Spleen (tissue), 11 donors: ENCODE data around the gene FMC1. TPM values are rescaled to one million over a fixed set of nuclear protein-coding genes. Genes with fewer than 3 reads are reported as not detected.

Source experiments
- DNase-seq: peaks from one replicate; pipeline ENCODE4 v3.0.0-alpha.2; 2020
- H3K27ac ChIP-seq, 8 donors: fragments of 200-600 bp; sonication (generic) in 7 of 8; 1 replicate in 4 of 8; 2 replicates in 4 of 8; pipeline versions ENCODE4 v1.5.0 to v1.8.0; 2016 to 2021; ENCODE audit warnings: inconsistent platforms in 4 of 8, mild to moderate bottlenecking in 4 of 8, moderate library complexity in 1 of 8
- H3K27me3 ChIP-seq, 7 donors: fragments of 200-600 bp; sonication (generic) in 6 of 7; replicated peaks in 1 of 7; 1 replicate in 4 of 7; 2 replicates in 3 of 7; pipeline versions ENCODE4 v1.5.0 to v1.8.0; 2016 to 2021; ENCODE audit warnings: inconsistent platforms in 3 of 7, mild to moderate bottlenecking in 1 of 7
- H3K36me3 ChIP-seq, 6 donors: fragments of 200-600 bp; sonication (generic) in 5 of 6; 1 replicate in 4 of 6; 2 replicates in 2 of 6; pipeline versions ENCODE4 v1.5.0 to v1.8.0; 2016 to 2021; ENCODE audit warnings: inconsistent platforms in 2 of 6
- H3K4me1 ChIP-seq, 6 donors: fragments of 200-600 bp; sonication (generic) in 5 of 6; 1 replicate in 3 of 6; 2 replicates in 3 of 6; pipeline versions ENCODE4 v1.5.0 to v1.8.0; 2016 to 2021; ENCODE audit warnings: inconsistent platforms in 3 of 6
- H3K4me3 ChIP-seq, 8 donors: fragments of 200-600 bp; sonication (generic) in 7 of 8; 1 replicate in 4 of 8; 2 replicates in 4 of 8; pipeline versions ENCODE4 v1.5.0 to v1.8.0; 2016 to 2021; ENCODE audit warnings: inconsistent platforms in 4 of 8, mild to moderate bottlenecking in 4 of 8, moderate library complexity in 2 of 8
- H3K9me3 ChIP-seq, 8 donors: fragments of 200-600 bp; sonication (generic) in 7 of 8; 1 replicate in 4 of 8; 2 replicates in 4 of 8; pipeline versions ENCODE4 v1.5.0 to v1.8.0; 2016 to 2021; ENCODE audit warnings: inconsistent platforms in 4 of 8
- CTCF ChIP-seq, 11 experiments: fragments of 200-600 bp in 7 of 11; fragments of 450-650 bp in 4 of 11; sonication (generic) in 4 of 11; IDR thresholded peaks in 8 of 11; conservative IDR thresholded peaks in 3 of 11; 1 replicate in 7 of 11; 2 replicates in 4 of 11; pipeline versions ENCODE4 v1.4.0 to v1.8.0; 2016 to 2021; ENCODE audit warnings: antibody characterized with exemption in 11 of 11, inconsistent platforms in 4 of 11, mild to moderate bottlenecking in 1 of 11
- POLR2A ChIP-seq, 3 donors: fragments of 450-650 bp; IDR thresholded peaks; one replicate each; pipeline ENCODE4 v1.5.1; 2017; ENCODE audit warnings: antibody characterized with exemption in 3 of 3, mild to moderate bottlenecking in 1 of 3
- POLR2AphosphoS5 ChIP-seq, 3 donors: sonication (generic); formaldehyde crosslinking; IDR thresholded peaks; one replicate each; pipeline ENCODE4 v1.5.1; 2017; ENCODE audit warnings: antibody characterized with exemption in 3 of 3
- WGBS, 5 donors: extraction: QIAGEN DNeasy Blood & Tissue Kit in 3 of 5; methylation state at CpG; one replicate each; pipeline versions ENCODE4 v1.1.5 to v1.1.7; 2013 to 2018; 5-methylcytosine and 5-hydroxymethylcytosine counted together
- intact Hi-C: fragments of 100-400 bp; cut with DNase I; formaldehyde crosslinking; loops from one replicate; pipeline ENCODE4 v1.15.0; 2023; ENCODE audit warnings: low total_unique reads
- polyA plus RNA-seq, 3 donors: library from polyadenylated mRNA; stranded (reverse); fragments of 200-250 nt; gene quantifications; one replicate each; pipeline ENCODE4 v1.2.1, GENCODE V29; 2013
- total RNA-seq, 7 donors: library from RNA; depleted of rRNA in 3 of 7; stranded (reverse); fragments of >200 nt in 3 of 7; fragmentation: NEBNext Ultra II Directional in 4 of 7; extraction: Animal tissue kit (Norgen Biotek cat#: 25700) in 4 of 7; gene quantifications; one replicate each; pipeline versions ENCODE4 v1.1.0 to v1.2.1, GENCODE V29; 2016 to 2021
- donor health status: healthy with polysubstance abuse.
- donor health status: DM: no; HTN: no; CAD: no; lungs with moderate emphysema.
- donor health status: DM: no; HTN: no; CAD: no.
- donor health status: Bipolar disorder and iron deficiency.
- donor health status: healthy.
- donor health status: DM: no; HTN: no; CAD: no.
- donor health status: DM: yes; HTN: yes; CAD: no.

Gene FMC1
- total and polyA plus RNA-seq, 10 donors = 4.3 to 26.2 (median 11.8) TPM

DNA sequence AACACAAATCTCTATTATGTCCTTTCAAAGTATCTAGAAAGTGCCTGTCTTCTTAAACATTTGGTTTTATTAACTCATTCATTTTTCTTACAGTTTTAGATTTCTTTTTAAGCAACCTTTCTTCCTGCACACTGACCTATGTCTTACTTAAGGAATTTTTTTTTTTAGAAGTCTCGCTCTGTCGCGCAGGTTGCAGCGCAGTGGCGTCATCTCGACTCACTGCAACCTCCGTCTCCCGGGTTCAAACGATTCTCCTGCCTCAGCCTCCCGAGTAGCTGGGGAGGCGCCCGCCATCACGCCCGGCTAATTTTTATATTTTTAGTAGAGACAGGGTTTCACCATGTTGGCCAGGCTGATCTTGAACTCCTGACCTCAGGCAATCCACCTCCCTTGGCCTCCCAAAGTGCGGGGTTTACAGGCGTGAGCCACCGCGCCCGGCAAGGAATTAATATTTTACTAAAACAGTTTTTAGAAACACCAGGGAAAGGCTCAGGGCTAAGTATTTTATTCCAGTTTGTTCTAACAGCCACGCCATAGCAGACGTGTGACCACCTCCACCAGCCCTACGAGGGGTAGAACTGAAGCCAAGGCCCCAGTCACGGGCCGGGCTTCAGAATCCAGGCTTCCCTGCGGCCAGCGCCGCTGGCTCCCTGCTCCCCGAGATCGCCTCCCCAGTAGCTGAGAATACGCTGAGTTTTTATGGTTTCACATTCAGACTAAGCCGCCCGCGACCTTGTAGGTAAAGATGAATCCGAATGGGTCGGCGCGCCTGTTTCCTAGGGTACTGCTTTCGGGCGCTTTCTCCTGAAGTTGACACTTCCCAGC lies 17.6 kb downstream of the FMC1 start:
- peak; percentile 72 for DNase-seq
- 0 to 3% (median 1%) methylated on average over 29 to 39 of the region's 39 CpGs for WGBS, 5 donors

GRCh38 chr7:139359366-139360209 lies 18.5 kb downstream of the FMC1 start, which contains the start of gene LUC7L2:
TSS of gene LUC7L2 (plus strand) at chr7:139359894. CDS start at chr7:139360262, 368 bp downstream.
- H3K36me3 ChIP-seq = peaks cover 0 to 21% (median 2%) of the 10 kb centered on the region in 6 donors
- TF ChIP-seq POLR2AphosphoS5 (IDR thresholded peaks at IDR 0.05) (peak; percentile 97 to 99 (median 98)), POLR2A (IDR thresholded peaks at IDR 0.05) (peak; percentile 74 to 89 (median 81)), CTCF (IDR thresholded peaks at IDR 0.05 in 8 of 11, conservative IDR thresholded peaks at IDR 0.05 in 3 of 11) (peak in 8 of 11 experiments; percentile 18 to 62 (median 42))
- DNase-seq = peak; percentile 100
- peak within 1 kb of the TSS; percentile 74 to 99 (median 88) for H3K4me3 ChIP-seq
- WGBS, 5 donors = 0 to 1% (median 0%) methylated on average over 51 to 98 of the region's 98 CpGs
- no peaks in the 10 kb centered on the region for H3K9me3 ChIP-seq
- peaks cover 21 to 58% (median 41%) of the 10 kb centered on the region in 6 donors for H3K4me1 ChIP-seq
- intact Hi-C loops = loop anchor here (2.0 kb wide), 1 partner anchor 19 kb away; the partner anchor contains the start of gene FMC1
- peak within 1 kb of the TSS; percentile 96 to 100 (median 100) for H3K27ac ChIP-seq
- H3K27me3 ChIP-seq = no peaks in the 10 kb centered on the region

More for the DNA sequence above, 17.6 kb downstream of the FMC1 start:
- Histone ChIP-seq H3K27ac (peak overlapping the region; percentile 96 to 100 (median 100)), H3K27me3 (no peaks in the 10 kb centered on the region), H3K9me3 (no peaks in the 10 kb centered on the region), H3K36me3 (peaks cover 0 to 13% (median 2%) of the 10 kb centered on the region in 6 donors), H3K4me1 (peaks cover 21 to 50% (median 35%) of the 10 kb centered on the region in 6 donors), H3K4me3 (peak overlapping the region; percentile 74 to 99 (median 88))
- no peak for TF ChIP-seq CTCF (IDR thresholded peaks at IDR 0.05 in 8 of 11, conservative IDR thresholded peaks at IDR 0.05 in 3 of 11)
- no peak for TF ChIP-seq POLR2AphosphoS5 (IDR thresholded peaks at IDR 0.05)
- no peak for TF ChIP-seq POLR2A (IDR thresholded peaks at IDR 0.05)
- intact Hi-C loops = loop anchor here (2.0 kb wide), 1 partner anchor 18 kb away; the partner anchor contains the start of gene FMC1

DNA sequence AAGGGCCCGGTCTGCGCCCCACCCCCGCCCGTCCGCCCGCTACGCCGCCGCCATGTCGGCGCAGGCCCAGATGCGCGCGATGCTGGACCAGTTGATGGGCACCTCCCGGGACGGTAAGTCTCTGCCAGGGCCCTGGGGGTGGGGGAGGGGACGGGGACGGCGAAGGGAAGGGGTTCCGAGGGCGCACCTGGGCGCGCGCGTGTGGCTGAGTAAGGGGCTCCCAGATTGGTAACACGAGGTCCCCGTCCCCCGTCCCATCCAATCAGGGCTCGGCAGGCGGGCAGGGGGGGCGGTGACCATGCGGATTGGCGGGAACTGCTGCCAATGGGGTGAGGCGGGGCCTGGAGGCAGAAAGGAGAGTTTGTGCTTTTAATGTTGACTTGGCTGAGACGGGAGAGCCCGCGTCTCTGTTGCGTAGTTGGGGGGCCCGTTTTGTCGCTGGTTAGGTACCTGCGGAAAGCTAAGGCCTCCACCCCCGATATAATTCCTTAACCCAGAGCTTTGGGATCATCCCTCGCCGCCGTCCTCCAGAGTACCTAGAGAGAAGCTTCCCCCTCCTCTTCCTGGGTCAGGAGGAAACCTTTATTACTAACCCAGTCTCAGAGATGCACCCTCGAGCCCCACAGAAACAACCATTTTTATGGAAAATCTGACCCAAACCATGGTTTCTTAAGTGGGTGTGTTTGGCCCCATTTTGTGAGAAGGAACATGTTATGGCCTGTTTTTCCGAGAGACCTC lies 19.2 kb downstream of the FMC1 start:
- peak; percentile 98 for DNase-seq
- 0 to 1% (median 0%) methylated on average over 29 to 47 of the region's 47 CpGs for whole genome bisulfite sequencing, 5 donors

More for the DNA sequence above, 19.2 kb downstream of the FMC1 start:
- Histone ChIP-seq H3K9me3 (no peaks in the 10 kb centered on the region), H3K4me3 (peak overlapping the region; percentile 74 to 99 (median 88)), H3K27me3 (no peaks in the 10 kb centered on the region), H3K4me1 (peaks cover 21 to 65% (median 48%) of the 10 kb centered on the region in 6 donors), H3K27ac (peak overlapping the region; percentile 96 to 100 (median 100)), H3K36me3 (peaks cover 0 to 29% (median 2%) of the 10 kb centered on the region in 6 donors)
- intact Hi-C loops = no loop called here
- peak in 1 of 3 donors; percentile 28 for TF ChIP-seq POLR2A (IDR thresholded peaks at IDR 0.05)
- peak in 1 of 11 experiments; percentile 5 for TF ChIP-seq CTCF (IDR thresholded peaks at IDR 0.05 in 8 of 11, conservative IDR thresholded peaks at IDR 0.05 in 3 of 11)
- peak in 2 of 3 donors; percentile 70 to 75 for TF ChIP-seq POLR2AphosphoS5 (IDR thresholded peaks at IDR 0.05)
